Loucy (cell line): Measurements from ENCODE around the gene TAF4.

Experiments used
- CTCF ChIP-seq: fragments of 200-600 bp; sonication (generic); conservative IDR thresholded peaks from 2 replicates; pipeline ENCODE4 v1.5.1; 2014; ENCODE audit warnings: mild to moderate bottlenecking, antibody characterized with exemption, low read length
- EZH2phosphoT487 ChIP-seq: fragments of 200-600 bp; IDR thresholded peaks from 2 replicates; pipeline ENCODE4 v1.6.1; 2018; ENCODE audit warnings: antibody characterized with exemption, mild to moderate bottlenecking, moderate library complexity, borderline replicate concordance

DNA sequence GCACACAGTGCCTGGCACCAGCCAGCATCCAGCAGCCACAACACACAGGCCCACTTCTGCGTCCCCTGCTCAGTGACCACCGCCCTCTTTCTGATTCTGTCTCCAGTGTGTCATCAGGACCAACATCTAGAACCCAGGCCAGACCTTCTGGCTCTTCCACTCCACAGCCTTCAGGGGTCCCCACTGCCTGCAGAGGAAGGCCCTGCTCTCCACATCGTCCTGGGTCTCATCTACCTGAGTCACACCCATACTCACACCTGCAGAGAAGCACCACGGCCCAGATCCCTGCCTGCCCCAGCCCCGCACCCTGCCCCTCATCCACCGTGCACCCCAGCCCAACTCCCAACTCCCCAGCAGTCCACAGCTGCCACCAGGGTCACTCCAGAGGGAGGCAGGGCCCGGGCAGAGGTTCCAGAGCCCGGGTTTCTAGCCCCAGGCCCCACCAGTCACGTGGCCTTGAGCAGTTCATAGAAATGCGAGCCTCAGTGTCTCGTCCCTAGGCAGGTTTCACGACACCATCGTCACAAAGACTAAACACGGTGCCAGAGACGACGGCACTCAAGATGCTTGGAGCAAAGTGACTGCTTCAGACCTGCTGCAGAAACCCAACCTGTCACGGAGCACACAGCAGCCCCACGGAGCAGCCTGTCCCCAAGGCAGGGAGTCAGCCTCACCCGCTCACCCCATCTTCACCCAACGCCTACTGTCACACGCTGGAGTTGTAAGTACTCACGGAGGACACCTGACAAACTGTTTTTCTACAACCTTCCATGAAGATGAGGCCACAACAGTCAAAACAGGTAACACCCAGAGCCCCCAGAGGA, 16.1 kb downstream of the TAF4 start:
- TF ChIP-seq CTCF (no peak), EZH2phosphoT487 (no peak)
